Testis (tissue), 3 donors: ENCODE results near the gene ZBTB20. TPM values are rescaled to one million over a fixed set of nuclear protein-coding genes. Genes with fewer than 3 reads are reported as not detected.
A peak's percentile ranks its signal among the peaks of the same experiment; 100 is the strongest.

Experiments
- DNase-seq: peaks from one replicate; pipeline ENCODE4 v3.0.0-alpha.2; 2019
- H3K27ac ChIP-seq, 2 donors: fragments of 200-600 bp; sonication (generic); one replicate each; pipeline ENCODE4 v1.5.1; 2019
- H3K27me3 ChIP-seq: fragments of 200-600 bp; sonication (generic); one replicate; pipeline ENCODE4 v1.5.1; 2019
- H3K36me3 ChIP-seq: fragments of 200-600 bp; sonication (generic); one replicate; pipeline ENCODE4 v1.5.1; 2017; ENCODE audit warnings: low read depth; ENCODE audit errors: missing control alignments
- H3K4me1 ChIP-seq: fragments of 200-600 bp; sonication (generic); one replicate; pipeline ENCODE4 v1.5.1; 2019
- H3K4me3 ChIP-seq, 2 donors: fragments of 200-600 bp; sonication (generic); one replicate each; pipeline ENCODE4 v1.5.1; 2017 to 2019
- H3K9me3 ChIP-seq: fragments of 200-600 bp; sonication (generic); one replicate; pipeline ENCODE4 v1.5.1; 2017
- POLR2A ChIP-seq: fragments of 450-650 bp; IDR thresholded peaks from one replicate; pipeline ENCODE4 v1.6.1; 2017; ENCODE audit warnings: antibody characterized with exemption, mild to moderate bottlenecking, moderate library complexity
- WGBS, 2 donors: methylation state at CpG; one replicate each; pipeline ENCODE4 v1.1.5; 2018; 5-methylcytosine and 5-hydroxymethylcytosine counted together
- intact Hi-C: fragments of 100-400 bp; cut with DNase I; formaldehyde crosslinking; loops from one replicate; pipeline ENCODE4 v1.15.1; 2023; ENCODE audit warnings: low total_unique reads
- polyA plus RNA-seq: library from polyadenylated mRNA; stranded (reverse); fragments of 350-450 nt; fragmentation: Illumina TruSeq; extraction: RNeasy Lipid Tissue Mini Kit (QIAGEN cat#74804); gene quantifications from one replicate; pipeline ENCODE4 v1.2.3, GENCODE V29; 2014; ENCODE audit warnings: low read depth, low replicate concordance; ENCODE audit not compliant: insufficient read depth
- total RNA-seq, 2 donors: library from RNA; depleted of rRNA; stranded (reverse); fragments of >200 nt; gene quantifications; one replicate each; pipeline ENCODE4 v1.2.3, GENCODE V29; 2016
- TF ChIP-seq, protein P1 (sequence below), 3 experiments: fragments of 450-650 bp in 2 of 3; fragments of 200-600 bp in 1 of 3; sonication (generic) in 1 of 3; IDR thresholded peaks; one replicate each; pipeline ENCODE4 v1.5.1; 2016 to 2019; ENCODE audit warnings: antibody characterized with exemption in 3 of 3, mild to moderate bottlenecking in 2 of 3, moderate library complexity in 1 of 3

The ZBTB20 gene
- total and polyA plus RNA-seq, 3 donors from 2014 or later: 36.8 to 179 (median 126) TPM

DNA sequence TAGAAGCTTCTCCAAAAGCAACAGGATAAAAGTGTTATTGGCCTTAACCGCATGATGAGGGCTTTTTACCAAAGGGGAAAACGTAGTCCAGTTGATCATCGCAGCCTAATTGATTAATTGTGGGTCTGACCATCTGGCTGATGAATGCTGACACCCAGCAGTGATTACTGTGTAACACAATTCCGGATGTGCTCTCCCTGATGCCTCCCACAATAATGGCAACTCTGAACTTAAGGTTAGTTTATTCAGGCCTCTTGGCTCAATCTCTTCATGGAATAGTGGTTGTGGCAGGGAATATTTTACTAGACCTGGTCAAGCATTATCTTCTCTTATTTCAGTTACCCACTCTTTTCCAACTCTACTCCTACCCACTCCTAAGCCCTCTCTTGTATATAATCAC is 520.3 kb downstream of the ZBTB20 start:
- Histone ChIP-seq H3K9me3 (no peaks in the 10 kb centered on the region), H3K4me3 (no peak overlapping the region), H3K36me3 (no peaks in the 10 kb centered on the region), H3K4me1 (peaks cover 41% of the 10 kb centered on the region), H3K27me3 (no peaks in the 10 kb centered on the region), H3K27ac (peak overlapping the region; percentile 12 to 94)
- no peak for DNase-seq
- TF ChIP-seq, protein P1, sequence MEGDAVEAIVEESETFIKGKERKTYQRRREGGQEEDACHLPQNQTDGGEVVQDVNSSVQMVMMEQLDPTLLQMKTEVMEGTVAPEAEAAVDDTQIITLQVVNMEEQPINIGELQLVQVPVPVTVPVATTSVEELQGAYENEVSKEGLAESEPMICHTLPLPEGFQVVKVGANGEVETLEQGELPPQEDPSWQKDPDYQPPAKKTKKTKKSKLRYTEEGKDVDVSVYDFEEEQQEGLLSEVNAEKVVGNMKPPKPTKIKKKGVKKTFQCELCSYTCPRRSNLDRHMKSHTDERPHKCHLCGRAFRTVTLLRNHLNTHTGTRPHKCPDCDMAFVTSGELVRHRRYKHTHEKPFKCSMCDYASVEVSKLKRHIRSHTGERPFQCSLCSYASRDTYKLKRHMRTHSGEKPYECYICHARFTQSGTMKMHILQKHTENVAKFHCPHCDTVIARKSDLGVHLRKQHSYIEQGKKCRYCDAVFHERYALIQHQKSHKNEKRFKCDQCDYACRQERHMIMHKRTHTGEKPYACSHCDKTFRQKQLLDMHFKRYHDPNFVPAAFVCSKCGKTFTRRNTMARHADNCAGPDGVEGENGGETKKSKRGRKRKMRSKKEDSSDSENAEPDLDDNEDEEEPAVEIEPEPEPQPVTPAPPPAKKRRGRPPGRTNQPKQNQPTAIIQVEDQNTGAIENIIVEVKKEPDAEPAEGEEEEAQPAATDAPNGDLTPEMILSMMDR (IDR thresholded peaks at IDR 0.05): no peak
- no peak for TF ChIP-seq POLR2A
- WGBS, 2 donors: 50 to 59% methylated on average over 4 of the region's 4 CpGs
- intact Hi-C loops: no loop called here

DNA sequence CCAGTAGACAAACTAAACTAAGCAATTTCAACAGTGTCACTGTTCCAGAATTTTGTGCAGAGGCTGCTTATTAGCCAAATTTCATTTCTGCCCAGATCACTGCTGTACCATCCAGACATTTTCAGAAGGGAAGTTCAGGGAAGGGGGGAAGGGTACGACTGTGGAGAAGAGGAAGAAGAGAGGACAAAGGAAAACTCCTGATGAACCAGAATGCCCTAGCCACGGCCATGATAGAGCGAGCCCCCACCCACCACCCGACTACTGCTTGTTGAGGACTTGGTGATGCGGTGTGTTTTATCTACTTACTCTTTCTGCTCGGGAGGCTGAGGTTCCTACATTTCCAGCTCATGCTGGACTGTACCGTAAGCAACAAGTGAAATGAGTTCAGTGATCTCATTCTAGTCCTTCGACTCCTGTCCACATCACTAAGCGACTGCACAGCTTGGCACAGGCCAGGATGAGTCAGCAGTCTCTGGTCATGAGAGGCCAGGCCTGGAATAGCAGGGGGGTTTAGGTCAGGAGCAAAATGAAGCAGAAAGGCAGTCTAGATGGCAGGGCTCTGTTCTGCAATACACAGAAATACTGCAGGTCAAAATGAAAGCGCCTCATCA is 522.4 kb downstream of the ZBTB20 start:
- Histone ChIP-seq H3K4me3 (peak overlapping the region; percentile 43 to 56), H3K27me3 (no peaks in the 10 kb centered on the region), H3K36me3 (no peaks in the 10 kb centered on the region), H3K9me3 (no peaks in the 10 kb centered on the region), H3K4me1 (peaks cover 41% of the 10 kb centered on the region), H3K27ac (peak overlapping the region; percentile 88 to 94)
- 26 to 46% methylated on average over 10 of the region's 10 CpGs for WGBS, 2 donors
- intact Hi-C loops: no loop called here
- DNase-seq: peak; percentile 94
- TF ChIP-seq, protein P1 (IDR thresholded peaks at IDR 0.05): no peak
- no peak for TF ChIP-seq POLR2A

DNA sequence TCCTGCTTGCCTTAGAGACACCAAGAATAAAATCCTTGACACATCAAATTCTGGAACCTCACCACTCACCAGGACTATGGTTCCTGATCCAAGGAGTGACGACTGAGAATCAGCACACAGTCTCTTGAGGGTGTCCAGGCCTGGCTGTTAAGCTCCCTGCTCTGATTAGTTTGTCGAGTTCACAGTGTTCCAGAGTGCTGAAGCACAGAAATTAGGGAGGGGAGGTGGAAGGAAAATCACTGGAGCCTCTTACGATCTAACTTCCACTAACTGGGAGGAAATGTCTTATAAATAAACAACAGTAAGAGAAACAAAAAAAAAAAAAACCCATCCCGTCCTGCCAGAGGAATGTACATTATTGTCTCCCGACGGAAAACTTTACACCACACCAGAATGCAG is 523.0 kb downstream of the ZBTB20 start:
- Histone ChIP-seq H3K9me3 (no peaks in the 10 kb centered on the region), H3K4me3 (peak overlapping the region; percentile 43 to 56), H3K4me1 (peaks cover 41% of the 10 kb centered on the region), H3K36me3 (no peaks in the 10 kb centered on the region), H3K27ac (peak overlapping the region; percentile 88 to 94), H3K27me3 (no peaks in the 10 kb centered on the region)
- intact Hi-C loops: no loop called here
- TF ChIP-seq, protein P1 (IDR thresholded peaks at IDR 0.05): no peak
- TF ChIP-seq POLR2A: no peak
- peak; percentile 82 for DNase-seq
- 19 to 34% methylated on average over 6 of the region's 6 CpGs for WGBS, 2 donors

DNA sequence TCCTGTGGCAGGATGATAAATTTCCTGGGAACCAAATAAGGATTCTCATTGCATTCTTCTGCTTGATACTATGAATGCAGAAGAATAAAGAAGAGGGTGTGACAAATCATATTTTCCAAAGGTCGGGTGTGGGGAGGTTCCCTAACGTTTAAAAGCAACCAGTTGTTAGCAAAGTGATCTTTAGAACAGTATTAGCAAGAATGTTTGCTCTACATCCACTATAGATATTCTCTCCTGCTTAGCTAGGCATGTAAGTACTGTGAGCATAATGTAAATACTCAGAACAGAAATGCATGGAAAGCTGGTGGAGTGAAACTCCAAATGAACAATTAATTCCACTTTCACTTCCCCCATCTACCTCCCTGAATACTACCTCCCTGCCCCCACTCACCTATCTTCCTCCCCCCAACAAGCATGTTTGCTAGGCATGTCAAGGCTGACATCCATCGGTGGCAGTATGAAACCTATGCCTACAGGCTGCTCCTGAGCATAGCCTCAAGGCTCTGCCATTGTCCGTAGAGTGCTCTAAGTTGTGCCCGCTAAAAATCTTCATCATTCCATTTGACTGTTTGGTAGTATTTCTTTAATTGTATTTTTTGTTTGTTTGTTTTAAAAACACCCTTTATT is 523.6 kb downstream of the ZBTB20 start:
- Histone ChIP-seq H3K4me3 (peak overlapping the region in 1 of 2 donors; percentile 56), H3K4me1 (peaks cover 41% of the 10 kb centered on the region), H3K27me3 (no peaks in the 10 kb centered on the region), H3K9me3 (no peaks in the 10 kb centered on the region), H3K36me3 (no peaks in the 10 kb centered on the region), H3K27ac (peak overlapping the region; percentile 88 to 94)
- WGBS, 2 donors: 41 to 43% methylated on average over 5 of the region's 5 CpGs
- intact Hi-C loops: no loop called here
- TF ChIP-seq POLR2A: no peak
- TF ChIP-seq, protein P1 (IDR thresholded peaks at IDR 0.05): no peak
- no peak for DNase-seq
